Hepatocyte (in vitro differentiated cells): ENCODE data around the gene DRAXIN.

Experiments used
- CTCF ChIP-seq: fragments of 200-600 bp; sonication (generic); IDR thresholded peaks from 2 replicates; pipeline ENCODE4 v1.5.1; 2016; ENCODE audit warnings: antibody characterized with exemption, mild to moderate bottlenecking; ENCODE audit not compliant: poor library complexity
- EZH2 ChIP-seq: fragments of 200-600 bp; sonication (generic); IDR thresholded peaks from 2 replicates; pipeline ENCODE4 v1.6.1; 2016; ENCODE audit warnings: antibody characterized with exemption, mild to moderate bottlenecking, borderline replicate concordance

GRCh38 chr1:11772458-11772857 is 80.9 kb downstream of the DRAXIN start:
- TF ChIP-seq CTCF: no peak
- no peak for TF ChIP-seq EZH2
